Spleen (tissue), 11 donors: ENCODE data around the gene MAPK14. TPM values are rescaled to one million over a fixed set of nuclear protein-coding genes. Genes with fewer than 3 reads are reported as not detected.

Experiments
- DNase-seq: peaks from one replicate; pipeline ENCODE4 v3.0.0-alpha.2; 2020
- H3K27ac ChIP-seq, 8 donors: fragments of 200-600 bp; sonication (generic) in 7 of 8; 1 replicate in 4 of 8; 2 replicates in 4 of 8; pipeline versions ENCODE4 v1.5.0 to v1.8.0; 2016 to 2021; ENCODE audit warnings: inconsistent platforms in 4 of 8, mild to moderate bottlenecking in 4 of 8, moderate library complexity in 1 of 8
- H3K27me3 ChIP-seq, 7 donors: fragments of 200-600 bp; sonication (generic) in 6 of 7; replicated peaks in 1 of 7; 1 replicate in 4 of 7; 2 replicates in 3 of 7; pipeline versions ENCODE4 v1.5.0 to v1.8.0; 2016 to 2021; ENCODE audit warnings: inconsistent platforms in 3 of 7, mild to moderate bottlenecking in 1 of 7
- H3K36me3 ChIP-seq, 6 donors: fragments of 200-600 bp; sonication (generic) in 5 of 6; 1 replicate in 4 of 6; 2 replicates in 2 of 6; pipeline versions ENCODE4 v1.5.0 to v1.8.0; 2016 to 2021; ENCODE audit warnings: inconsistent platforms in 2 of 6
- H3K4me1 ChIP-seq, 6 donors: fragments of 200-600 bp; sonication (generic) in 5 of 6; 1 replicate in 3 of 6; 2 replicates in 3 of 6; pipeline versions ENCODE4 v1.5.0 to v1.8.0; 2016 to 2021; ENCODE audit warnings: inconsistent platforms in 3 of 6
- H3K4me3 ChIP-seq, 8 donors: fragments of 200-600 bp; sonication (generic) in 7 of 8; 1 replicate in 4 of 8; 2 replicates in 4 of 8; pipeline versions ENCODE4 v1.5.0 to v1.8.0; 2016 to 2021; ENCODE audit warnings: inconsistent platforms in 4 of 8, mild to moderate bottlenecking in 4 of 8, moderate library complexity in 2 of 8
- H3K9me3 ChIP-seq, 8 donors: fragments of 200-600 bp; sonication (generic) in 7 of 8; 1 replicate in 4 of 8; 2 replicates in 4 of 8; pipeline versions ENCODE4 v1.5.0 to v1.8.0; 2016 to 2021; ENCODE audit warnings: inconsistent platforms in 4 of 8
- POLR2A ChIP-seq, 3 donors: fragments of 450-650 bp; IDR thresholded peaks; one replicate each; pipeline ENCODE4 v1.5.1; 2017; ENCODE audit warnings: antibody characterized with exemption in 3 of 3, mild to moderate bottlenecking in 1 of 3
- POLR2AphosphoS5 ChIP-seq, 3 donors: sonication (generic); formaldehyde crosslinking; IDR thresholded peaks; one replicate each; pipeline ENCODE4 v1.5.1; 2017; ENCODE audit warnings: antibody characterized with exemption in 3 of 3
- WGBS, 5 donors: extraction: QIAGEN DNeasy Blood & Tissue Kit in 3 of 5; methylation state at CpG; one replicate each; pipeline versions ENCODE4 v1.1.5 to v1.1.7; 2013 to 2018; 5-methylcytosine and 5-hydroxymethylcytosine counted together
- intact Hi-C: fragments of 100-400 bp; cut with DNase I; formaldehyde crosslinking; loops from one replicate; pipeline ENCODE4 v1.15.0; 2023; ENCODE audit warnings: low total_unique reads
- polyA plus RNA-seq, 3 donors: library from polyadenylated mRNA; stranded (reverse); fragments of 200-250 nt; gene quantifications; one replicate each; pipeline ENCODE4 v1.2.1, GENCODE V29; 2013
- total RNA-seq, 7 donors: library from RNA; depleted of rRNA in 3 of 7; stranded (reverse); fragments of >200 nt in 3 of 7; fragmentation: NEBNext Ultra II Directional in 4 of 7; extraction: Animal tissue kit (Norgen Biotek cat#: 25700) in 4 of 7; gene quantifications; one replicate each; pipeline versions ENCODE4 v1.1.0 to v1.2.1, GENCODE V29; 2016 to 2021
- TF ChIP-seq, protein P1 (sequence below), 11 experiments: fragments of 200-600 bp in 7 of 11; fragments of 450-650 bp in 4 of 11; sonication (generic) in 4 of 11; IDR thresholded peaks in 8 of 11; conservative IDR thresholded peaks in 3 of 11; 1 replicate in 7 of 11; 2 replicates in 4 of 11; pipeline versions ENCODE4 v1.4.0 to v1.8.0; 2016 to 2021; ENCODE audit warnings: antibody characterized with exemption in 11 of 11, inconsistent platforms in 4 of 11, mild to moderate bottlenecking in 1 of 11
- donor health status: healthy with polysubstance abuse.
- donor health status: DM: no; HTN: no; CAD: no; lungs with moderate emphysema.
- donor health status: DM: no; HTN: no; CAD: no.
- donor health status: Bipolar disorder and iron deficiency.
- donor health status: healthy.
- donor health status: DM: no; HTN: no; CAD: no.
- donor health status: DM: yes; HTN: yes; CAD: no.

Gene MAPK14
- total and polyA plus RNA-seq, 10 donors, result 13.9 to 242 (median 94.6) TPM

DNA sequence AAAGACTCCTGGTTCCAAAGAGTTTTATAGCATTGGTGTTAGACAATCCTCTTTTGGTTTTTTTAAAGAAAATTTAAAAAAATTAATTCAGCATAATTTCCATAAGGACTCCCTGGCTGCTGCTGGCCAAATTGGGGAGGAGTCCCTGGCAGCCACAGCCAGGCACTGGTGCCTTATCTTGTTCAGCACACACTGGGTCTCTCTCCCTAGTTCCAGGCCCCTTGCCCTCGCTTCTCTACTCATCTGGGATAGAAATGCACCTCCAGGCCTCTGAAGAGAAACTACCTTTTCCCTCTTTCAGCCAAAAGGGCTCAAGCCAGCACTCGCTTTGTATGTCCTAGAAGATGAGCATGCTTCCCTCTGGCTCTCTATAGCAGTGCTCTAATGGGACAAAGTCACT, 89.3 kb downstream of the MAPK14 start:
- Histone ChIP-seq H3K27ac (peak overlapping the region in 3 of 8 donors; percentile 97), H3K36me3 (peaks cover 0 to 41% (median 2%) of the 10 kb centered on the region in 6 donors), H3K4me1 (peaks cover 38 to 100% (median 94%) of the 10 kb centered on the region in 6 donors), H3K4me3 (no peak overlapping the region), H3K27me3 (no peaks in the 10 kb centered on the region), H3K9me3 (no peaks in the 10 kb centered on the region)
- no peak for DNase-seq
- TF ChIP-seq POLR2A (IDR thresholded peaks at IDR 0.05), result no peak
- TF ChIP-seq, protein P1, sequence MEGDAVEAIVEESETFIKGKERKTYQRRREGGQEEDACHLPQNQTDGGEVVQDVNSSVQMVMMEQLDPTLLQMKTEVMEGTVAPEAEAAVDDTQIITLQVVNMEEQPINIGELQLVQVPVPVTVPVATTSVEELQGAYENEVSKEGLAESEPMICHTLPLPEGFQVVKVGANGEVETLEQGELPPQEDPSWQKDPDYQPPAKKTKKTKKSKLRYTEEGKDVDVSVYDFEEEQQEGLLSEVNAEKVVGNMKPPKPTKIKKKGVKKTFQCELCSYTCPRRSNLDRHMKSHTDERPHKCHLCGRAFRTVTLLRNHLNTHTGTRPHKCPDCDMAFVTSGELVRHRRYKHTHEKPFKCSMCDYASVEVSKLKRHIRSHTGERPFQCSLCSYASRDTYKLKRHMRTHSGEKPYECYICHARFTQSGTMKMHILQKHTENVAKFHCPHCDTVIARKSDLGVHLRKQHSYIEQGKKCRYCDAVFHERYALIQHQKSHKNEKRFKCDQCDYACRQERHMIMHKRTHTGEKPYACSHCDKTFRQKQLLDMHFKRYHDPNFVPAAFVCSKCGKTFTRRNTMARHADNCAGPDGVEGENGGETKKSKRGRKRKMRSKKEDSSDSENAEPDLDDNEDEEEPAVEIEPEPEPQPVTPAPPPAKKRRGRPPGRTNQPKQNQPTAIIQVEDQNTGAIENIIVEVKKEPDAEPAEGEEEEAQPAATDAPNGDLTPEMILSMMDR (IDR thresholded peaks at IDR 0.05 in 8 of 11, conservative IDR thresholded peaks at IDR 0.05 in 3 of 11), result no peak
- TF ChIP-seq POLR2AphosphoS5 (IDR thresholded peaks at IDR 0.05), result no peak
- intact Hi-C loops, result no loop called here
- 95 to 100% (median 96%) methylated on average over 2 of the region's 2 CpGs for WGBS, 5 donors

DNA sequence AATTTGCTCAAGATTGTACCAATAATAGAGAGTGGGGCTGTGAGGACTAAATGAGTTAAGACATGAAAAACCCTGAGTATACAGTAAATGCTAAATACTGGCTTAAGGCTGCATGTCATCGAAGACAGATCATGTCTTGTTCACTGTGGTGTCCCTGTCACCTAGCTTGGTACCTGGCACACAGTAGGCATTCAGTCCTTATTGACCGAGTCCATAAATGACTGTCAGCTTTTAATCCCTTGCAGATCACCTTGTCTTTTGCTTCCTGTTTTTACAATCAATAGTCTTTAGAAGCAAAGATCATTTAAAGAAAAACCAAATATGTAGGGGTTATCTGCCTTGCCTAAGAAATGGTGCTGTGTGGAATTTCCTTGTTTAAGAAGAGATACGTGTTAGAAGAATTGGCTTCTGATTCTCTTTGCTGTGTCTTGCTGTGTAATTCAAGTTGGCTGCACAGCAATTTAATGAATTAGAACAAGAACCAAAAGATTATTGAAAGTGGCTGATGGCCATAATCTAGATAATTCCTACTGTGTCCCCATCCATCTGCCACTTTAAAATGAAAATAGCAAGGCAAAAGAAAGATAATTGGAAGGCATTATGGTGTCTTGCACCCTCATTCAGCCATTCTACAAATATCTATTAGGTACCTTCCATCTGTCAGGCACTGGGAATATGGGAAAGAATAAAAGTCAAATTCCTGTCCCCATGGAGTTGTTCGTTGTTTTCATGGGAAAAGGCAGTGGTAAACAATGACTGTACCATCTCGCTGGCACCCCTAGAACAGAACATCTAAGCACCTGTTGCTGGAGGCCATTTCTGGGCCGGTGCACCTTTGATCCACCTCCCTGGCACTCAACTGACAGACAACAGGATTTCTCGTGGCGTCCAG, 90.3 kb downstream of the MAPK14 start:
- peaks cover 0 to 34% (median 0%) of the 10 kb centered on the region in 6 donors for H3K36me3 ChIP-seq
- no peaks in the 10 kb centered on the region for H3K9me3 ChIP-seq
- TF ChIP-seq POLR2A (IDR thresholded peaks at IDR 0.05), result no peak
- TF ChIP-seq POLR2AphosphoS5 (IDR thresholded peaks at IDR 0.05), result no peak
- TF ChIP-seq, protein P1 (IDR thresholded peaks at IDR 0.05 in 8 of 11, conservative IDR thresholded peaks at IDR 0.05 in 3 of 11), result no peak
- peak overlapping the region in 7 of 8 donors; percentile 92 to 97 (median 96) for H3K27ac ChIP-seq
- no peaks in the 10 kb centered on the region for H3K27me3 ChIP-seq
- intact Hi-C loops, result no loop called here
- H3K4me1 ChIP-seq, result peaks cover 38 to 100% (median 95%) of the 10 kb centered on the region in 6 donors
- no peak for DNase-seq
- WGBS, 5 donors, result 77 to 92% (median 88%) methylated on average over 8 of the region's 8 CpGs
- peak overlapping the region in 1 of 8 donors; percentile 10 for H3K4me3 ChIP-seq

DNA sequence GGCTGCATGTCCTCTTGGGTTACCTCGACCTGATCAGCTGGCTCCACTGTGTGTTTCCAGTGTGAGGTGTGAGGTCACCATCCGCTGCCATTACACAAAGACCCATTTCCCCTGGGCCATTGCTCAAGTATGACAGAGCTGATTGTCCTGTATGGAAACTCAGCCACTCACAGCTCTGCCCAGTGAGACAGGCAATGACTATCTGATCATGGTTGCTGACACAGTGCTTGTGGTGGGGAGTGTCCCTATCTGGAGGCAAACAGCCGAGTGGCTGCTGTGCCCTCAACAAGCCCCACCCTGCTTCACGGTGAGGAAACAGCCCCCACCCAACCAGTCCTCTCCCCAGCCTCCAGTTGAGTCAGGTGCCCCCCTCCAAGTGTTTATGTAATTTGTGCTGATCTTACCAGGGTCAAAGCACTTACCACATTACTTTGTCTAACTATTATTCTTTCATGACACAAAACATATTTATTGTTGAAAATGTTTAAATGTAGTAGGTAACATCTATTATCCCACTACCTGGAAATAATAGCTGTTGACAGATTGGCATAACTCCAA, 91.0 kb downstream of the MAPK14 start:
- intact Hi-C loops, result no loop called here
- Histone ChIP-seq H3K9me3 (no peaks in the 10 kb centered on the region), H3K27ac (peak overlapping the region in 7 of 8 donors; percentile 92 to 97 (median 96)), H3K4me3 (peak overlapping the region in 1 of 8 donors; percentile 39), H3K4me1 (peaks cover 45 to 100% (median 96%) of the 10 kb centered on the region in 6 donors), H3K27me3 (no peaks in the 10 kb centered on the region), H3K36me3 (peaks cover 0 to 26% (median 0%) of the 10 kb centered on the region in 6 donors)
- TF ChIP-seq POLR2AphosphoS5 (IDR thresholded peaks at IDR 0.05), result peak; percentile 48 to 88 (median 51)
- TF ChIP-seq, protein P1 (IDR thresholded peaks at IDR 0.05 in 8 of 11, conservative IDR thresholded peaks at IDR 0.05 in 3 of 11), result no peak
- TF ChIP-seq POLR2A (IDR thresholded peaks at IDR 0.05), result no peak
- WGBS, 5 donors, result 20 to 46% (median 32%) methylated on average over 4 of the region's 4 CpGs
- DNase-seq, result peak; percentile 89

DNA sequence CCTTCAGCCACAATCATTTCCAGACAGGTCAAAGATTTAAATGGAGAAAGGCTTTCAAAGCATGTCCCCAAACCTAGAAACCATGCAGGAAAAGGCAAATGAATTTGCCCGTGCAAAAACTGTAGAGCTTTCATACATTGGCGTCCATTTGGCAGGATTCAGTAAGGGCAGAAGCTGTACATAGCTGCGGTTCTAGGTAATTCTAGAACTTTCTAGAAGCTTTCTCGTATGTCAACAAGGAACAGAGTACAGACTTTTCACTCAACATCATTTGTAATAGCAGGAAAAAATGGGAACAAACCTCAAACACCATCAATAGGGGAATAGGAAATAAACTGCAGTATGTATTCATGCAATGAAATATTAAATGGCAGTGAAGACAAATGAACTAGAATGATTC, 91.6 kb downstream of the MAPK14 start:
- H3K4me3 ChIP-seq, result peak overlapping the region in 1 of 8 donors; percentile 39
- H3K4me1 ChIP-seq, result peaks cover 43 to 100% (median 95%) of the 10 kb centered on the region in 6 donors
- no peaks in the 10 kb centered on the region for H3K9me3 ChIP-seq
- no peak for DNase-seq
- peaks cover 0 to 23% (median 0%) of the 10 kb centered on the region in 6 donors for H3K36me3 ChIP-seq
- peak overlapping the region in 7 of 8 donors; percentile 92 to 97 (median 96) for H3K27ac ChIP-seq
- H3K27me3 ChIP-seq, result no peaks in the 10 kb centered on the region
- no peak for TF ChIP-seq POLR2AphosphoS5 (IDR thresholded peaks at IDR 0.05)
- TF ChIP-seq POLR2A (IDR thresholded peaks at IDR 0.05), result no peak
- TF ChIP-seq, protein P1 (IDR thresholded peaks at IDR 0.05 in 8 of 11, conservative IDR thresholded peaks at IDR 0.05 in 3 of 11), result no peak
- intact Hi-C loops, result no loop called here
- WGBS, 5 donors, result 76 to 87% (median 77%) methylated on average over 4 of the region's 4 CpGs
